H1 (cell line): Measurements from ENCODE around the gene IL1R1. TPM values are rescaled to one million over a fixed set of nuclear protein-coding genes. Genes with fewer than 3 reads are reported as not detected.

Experiments used
- CTCF ChIA-PET: fragments of 300-600 bp; sonication (Branson Sonifier 250); formaldehyde crosslinking; loops from one replicate; lab custom pipeline; 2021; ENCODE audit not compliant: partially characterized antibody; lab: Charles Lee
- POLR2A ChIA-PET: fragments of 300-600 bp; sonication (Branson Sonifier 250); formaldehyde crosslinking; loops from one replicate; lab custom pipeline; 2021; ENCODE audit warnings: inconsistent platforms; ENCODE audit not compliant: partially characterized antibody; lab: Charles Lee
- DNase-seq, 2 experiments: peaks; one replicate each; pipeline versions ENCODE4 v3.0.0 to v3.0.0-alpha.2; 2010 to 2022; ENCODE audit warnings: low spot score in 2 of 2, low read depth in 1 of 2, mixed read lengths in 1 of 2
- FAIRE-seq: peaks from 2 replicates; lab custom pipeline; 2011; peaks lifted over from hg19 to GRCh38; lab: Jason Lieb, UNC
- H2AFZ ChIP-seq: 2 replicates; pipeline ENCODE4 v1.8.1; 2012; ENCODE audit warnings: low read length, inconsistent platforms
- H2AK5ac ChIP-seq: 2 replicates; pipeline ENCODE4 v1.6.1; 2013; ENCODE audit warnings: low read depth, low read length
- H2BK120ac ChIP-seq: replicated peaks from 2 replicates; pipeline ENCODE3; 2013; ENCODE audit warnings: low read depth, low read length, inconsistent platforms
- H2BK12ac ChIP-seq: 2 replicates; pipeline ENCODE4 v1.6.1; 2013; ENCODE audit warnings: low read depth, low read length
- H2BK15ac ChIP-seq: 2 replicates; pipeline ENCODE4 v1.6.1; 2013; ENCODE audit warnings: low read length
- H2BK20ac ChIP-seq: 2 replicates; pipeline ENCODE4 v1.6.1; 2013; ENCODE audit warnings: low read length
- H2BK5ac ChIP-seq: 2 replicates; pipeline ENCODE4 v1.6.1; 2013; ENCODE audit warnings: low read depth, low read length
- H3K14ac ChIP-seq: 2 replicates; pipeline ENCODE4 v1.6.1; 2013; ENCODE audit warnings: inconsistent platforms; ENCODE audit not compliant: insufficient read length
- H3K18ac ChIP-seq: 2 replicates; pipeline ENCODE4 v1.6.1; 2013; ENCODE audit warnings: low read length; ENCODE audit errors: extremely low read depth
- H3K23ac ChIP-seq: 2 replicates; pipeline ENCODE4 v1.6.1; 2013; ENCODE audit warnings: inconsistent platforms; ENCODE audit not compliant: insufficient read length
- H3K23me2 ChIP-seq: 2 replicates; pipeline ENCODE4 v1.6.1; 2013; ENCODE audit warnings: low read depth, low read length
- H3K27ac ChIP-seq: 2 replicates; pipeline ENCODE4 v1.6.1; 2011; ENCODE audit warnings: low read depth, low read length, inconsistent platforms
- H3K27me3 ChIP-seq, 4 experiments: replicated peaks in 1 of 4; 1 replicate in 1 of 4; 2 replicates in 3 of 4; pipeline versions ENCODE4 v1.6.1 to v1.8.1; 2011 to 2013; ENCODE audit warnings: low read length in 3 of 4, mild to moderate bottlenecking in 3 of 4, inconsistent platforms in 2 of 4, mixed read lengths in 2 of 4, moderate library complexity in 1 of 4; ENCODE audit not compliant: control insufficient read depth in 3 of 4, insufficient read depth in 3 of 4; ENCODE audit errors: extremely low read depth in 1 of 4
- H3K36me3 ChIP-seq, 4 experiments: 2 replicates each; pipeline versions ENCODE4 v1.6.1 to v1.8.1; 2011 to 2013; ENCODE audit warnings: mild to moderate bottlenecking in 4 of 4, low read length in 3 of 4, moderate library complexity in 2 of 4, control low read depth in 1 of 4, inconsistent platforms in 1 of 4; ENCODE audit not compliant: insufficient read depth in 4 of 4, control insufficient read depth in 2 of 4
- H3K4ac ChIP-seq: replicated peaks from 2 replicates; pipeline ENCODE3; 2013; ENCODE audit warnings: low read length, low read depth, mixed read lengths, inconsistent platforms; ENCODE audit not compliant: insufficient read length
- H3K4me1 ChIP-seq, 4 experiments: replicated peaks in 1 of 4; 1 replicate in 1 of 4; 2 replicates in 3 of 4; pipeline versions ENCODE4 v1.6.1 to v1.8.1; 2011 to 2013; ENCODE audit warnings: low read length in 3 of 4, inconsistent platforms in 2 of 4, mixed read lengths in 1 of 4; ENCODE audit not compliant: insufficient read depth in 4 of 4, control insufficient read depth in 3 of 4
- H3K4me2 ChIP-seq, 2 experiments: 2 replicates each; pipeline versions ENCODE4 v1.6.1 to v1.8.1; 2011 to 2013; ENCODE audit warnings: low read depth in 2 of 2, low read length in 2 of 2, control low read depth in 1 of 2, inconsistent platforms in 1 of 2, mild to moderate bottlenecking in 1 of 2; ENCODE audit not compliant: insufficient read depth in 1 of 2
- H3K4me3 ChIP-seq, 4 experiments: fragments of 200-600, 300-600 bp in 1 of 4; sonication (generic), shearing (Covaris generic), sonication (Bioruptor Twin) in 1 of 4; 2 replicates each; pipeline versions ENCODE4 v1.5.1 to v1.8.1; 2011 to 2016; ENCODE audit warnings: low read length in 4 of 4, low read depth in 3 of 4, control low read depth in 2 of 4, inconsistent platforms in 2 of 4, mild to moderate bottlenecking in 2 of 4, mixed read lengths in 1 of 4, moderate library complexity in 1 of 4; ENCODE audit not compliant: insufficient read depth in 2 of 4; ENCODE audit errors: extremely low read depth in 1 of 4
- H3K56ac ChIP-seq: replicated peaks from 2 replicates; pipeline ENCODE3; 2013; ENCODE audit warnings: low read depth, mild to moderate bottlenecking, mixed read lengths, low read length, inconsistent platforms; ENCODE audit not compliant: insufficient read length
- H3K79me1 ChIP-seq: 2 replicates; pipeline ENCODE4 v1.6.1; 2013; ENCODE audit warnings: low read depth, low read length, control low read depth
- H3K79me2 ChIP-seq, 2 experiments: 2 replicates each; pipeline versions ENCODE4 v1.6.1 to v1.8.1; 2012 to 2013; ENCODE audit warnings: low read length in 2 of 2, mild to moderate bottlenecking in 2 of 2, inconsistent platforms in 1 of 2; ENCODE audit not compliant: insufficient read depth in 2 of 2, control insufficient read depth in 1 of 2
- H3K9ac ChIP-seq, 4 experiments: replicated peaks in 1 of 4; 1 replicate in 1 of 4; 2 replicates in 3 of 4; pipeline versions ENCODE4 v1.6.1 to v1.8.1; 2011 to 2013; ENCODE audit warnings: low read depth in 3 of 4, low read length in 3 of 4, control low read depth in 2 of 4, mild to moderate bottlenecking in 2 of 4, moderate library complexity in 2 of 4, inconsistent platforms in 1 of 4; ENCODE audit errors: extremely low read depth in 1 of 4
- H3K9me3 ChIP-seq, 2 experiments: 2 replicates each; pipeline versions ENCODE4 v1.6.1 to v1.8.1; 2012 to 2013; ENCODE audit warnings: mild to moderate bottlenecking in 2 of 2, moderate library complexity in 2 of 2, control low read depth in 1 of 2, inconsistent platforms in 1 of 2, low read depth in 1 of 2, low read length in 1 of 2, mixed read lengths in 1 of 2; ENCODE audit not compliant: insufficient read depth in 2 of 2
- H4K20me1 ChIP-seq, 2 experiments: replicated peaks in 1 of 2; 2 replicates each; pipeline versions ENCODE3 to v1.8.1; 2011 to 2013; ENCODE audit warnings: inconsistent platforms in 2 of 2, low read length in 2 of 2, mild to moderate bottlenecking in 1 of 2; ENCODE audit not compliant: insufficient read depth in 2 of 2, control insufficient read depth in 1 of 2
- H4K5ac ChIP-seq: 2 replicates; pipeline ENCODE4 v1.6.1; 2013; ENCODE audit warnings: low read length, low read depth, mixed read lengths, inconsistent platforms; ENCODE audit not compliant: insufficient read length
- H4K8ac ChIP-seq: 2 replicates; pipeline ENCODE4 v1.8.0; 2013; ENCODE audit warnings: mild to moderate bottlenecking, moderate library complexity, low read length, inconsistent platforms; ENCODE audit not compliant: insufficient read depth; ENCODE audit errors: extremely low read depth
- H4K91ac ChIP-seq: replicated peaks from 2 replicates; pipeline ENCODE3; 2013; ENCODE audit warnings: low read length, mixed read lengths, inconsistent platforms; ENCODE audit not compliant: insufficient read length
- RXRA ChIP-seq: IDR thresholded peaks from 2 replicates; pipeline ENCODE4 v1.6.1; 2011; ENCODE audit warnings: low read depth, mild to moderate bottlenecking, low read length, moderate library complexity; ENCODE audit not compliant: insufficient read depth
- TEAD4 ChIP-seq: IDR thresholded peaks from 2 replicates; pipeline ENCODE4 v1.6.1; 2012; ENCODE audit warnings: low read depth, low read length, inconsistent platforms, mixed read lengths
- WGBS, 2 experiments: shearing (Covaris generic) in 1 of 2; methylation state at CpG; one replicate each; pipeline versions ENCODE4 v1.1.6 to v1.1.7; 2013 to 2015; ENCODE audit warnings: low lambda C conversion rate in 2 of 2, mixed read lengths in 2 of 2, inconsistent platforms in 1 of 2, low coverage in 1 of 2, missing lambda C conversion rate in 1 of 2; ENCODE audit not compliant: insufficient replicate concordance in 2 of 2, insufficient coverage in 1 of 2, insufficient read length in 1 of 2; ENCODE audit errors: extremely low coverage in 1 of 2, missing lambda C conversion rate in 1 of 2; 5-methylcytosine and 5-hydroxymethylcytosine counted together
- polyA plus RNA-seq, 7 experiments: library from polyadenylated mRNA; depleted of rRNA in 3 of 7; stranded (reverse) in 5 of 7; unstranded in 2 of 7; fragments of >200 nt in 5 of 7; fragments of 200-250 nt in 2 of 7; gene quantifications; 1 replicate in 5 of 7; 2 replicates in 1 of 7; 4 replicates in 1 of 7; pipeline versions ENCODE4 v1.2.1 to v1.2.3, GENCODE V29; 2011 to 2013; ENCODE audit warnings: missing spikeins in 2 of 7, mixed read lengths in 2 of 7
- total RNA-seq: library from RNA; stranded (reverse); fragmentation: NEBNext Ultra II Directional; extraction: Animal tissue kit (Norgen Biotek cat#: 25700); gene quantifications from 2 replicates; pipeline ENCODE4 v1.2.1, GENCODE V29; 2021

Gene IL1R1
- total and polyA plus RNA-seq, 2 of the 8 experiments (the other 6 are each of a cell fraction or from before 2014, with no cell fraction given) = 0.34 to 0.47 TPM

DNA sequence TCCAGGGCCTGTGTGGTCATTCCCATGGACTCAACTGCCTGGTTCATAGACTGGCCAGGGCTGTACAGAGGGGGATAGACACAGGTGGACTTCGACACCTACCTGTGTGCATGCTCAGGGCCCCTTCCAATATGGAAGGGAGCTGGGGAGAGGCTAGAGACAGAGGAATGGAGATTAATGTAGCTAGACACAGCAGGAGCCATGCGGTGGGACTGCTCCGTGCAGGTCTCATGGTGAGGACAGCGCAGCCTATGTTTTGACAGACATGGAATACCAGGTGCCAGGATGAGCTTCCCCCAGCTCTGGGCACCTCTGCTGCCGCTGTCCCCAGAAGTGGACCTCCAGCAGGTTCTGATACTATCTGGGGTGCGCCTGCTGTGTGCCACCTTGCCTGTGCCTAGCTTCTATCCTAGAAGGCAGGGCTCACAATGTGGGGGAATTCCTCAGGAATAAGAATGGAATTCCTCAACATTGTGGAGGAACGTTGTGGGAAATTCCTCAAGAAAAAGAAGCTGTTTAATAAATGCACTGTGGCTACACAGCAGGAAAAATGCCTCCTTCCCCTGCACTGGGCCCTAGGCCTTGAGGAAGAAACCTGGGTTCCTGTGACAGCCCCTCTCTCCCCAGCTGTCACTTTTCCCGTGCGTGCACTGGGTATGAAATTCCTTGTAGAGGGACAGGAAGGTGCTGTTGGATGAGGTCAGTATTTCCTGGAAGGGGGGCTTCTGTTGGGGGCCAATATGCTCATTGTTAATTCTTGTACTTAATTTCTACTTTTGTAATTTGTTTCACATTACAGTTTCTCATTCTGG is 7.3 kb downstream of the IL1R1 start:
- H4K91ac ChIP-seq = no peak overlapping the region
- no peak overlapping the region for H2BK12ac ChIP-seq
- H3K23me2 ChIP-seq = no peaks in the 10 kb centered on the region; the same call in 1 of the 2 replicates
- no peak overlapping the region for H3K23ac ChIP-seq
- TF ChIP-seq TEAD4 = peak; percentile 25; the same call in 1 of the 2 replicates
- no peak for TF ChIP-seq RXRA
- CTCF ChIA-PET = interaction anchor here (0.6 to 1.4 kb wide), 4 partner anchors 63 to 604 kb away, joined by 3 to 4 read pairs (median 3); no protein-coding TSS in a partner anchor
- peaks cover 0 to 4% (median 0%) of the 10 kb centered on the region in 4 experiments; a peak in 1 of 7 replicates for H3K4me1 ChIP-seq
- no peak for DNase-seq
- no peak overlapping the region for H3K18ac ChIP-seq
- no peak overlapping the region for H2AK5ac ChIP-seq
- H3K79me1 ChIP-seq = no peaks in the 10 kb centered on the region
- no peak overlapping the region for H3K4ac ChIP-seq
- H3K9ac ChIP-seq = no peak overlapping the region
- no peaks in the 10 kb centered on the region for H4K20me1 ChIP-seq
- no peak overlapping the region for H4K8ac ChIP-seq
- peaks cover 3 to 10% of the 10 kb centered on the region in 2 experiments; a peak in 2 of 4 replicates for H3K9me3 ChIP-seq
- no peak overlapping the region for H3K4me3 ChIP-seq
- H2BK5ac ChIP-seq = no peak overlapping the region
- no peaks in the 10 kb centered on the region for H3K36me3 ChIP-seq
- H2BK20ac ChIP-seq = no peak overlapping the region
- no peak overlapping the region for H4K5ac ChIP-seq
- H3K27ac ChIP-seq = no peak overlapping the region
- WGBS, 2 experiments = 91% methylated on average over 8 of the region's 9 CpGs; no CpG with 5 or more reads in 1 of the 2 experiments
- POLR2A ChIA-PET = no interaction called here
- H3K14ac ChIP-seq = no peak overlapping the region
- H2AFZ ChIP-seq = no peak overlapping the region
- no peak overlapping the region for H3K56ac ChIP-seq
- no peak overlapping the region for H3K4me2 ChIP-seq
- H2BK15ac ChIP-seq = no peak overlapping the region
- no peaks in the 10 kb centered on the region for H3K79me2 ChIP-seq
- FAIRE-seq = no peak
- H3K27me3 ChIP-seq = 0 out of 7 replicates have a peak, but pooled peaks cover 0 to 3% (median 1%) of the 10 kb centered on the region in 4 experiments
- H2BK120ac ChIP-seq = no peak overlapping the region
